ENCODE data around the gene SP2. TPM values are rescaled to one million over a fixed set of nuclear protein-coding genes. Genes with fewer than 3 reads are reported as not detected.

SP2 gene
- total RNA-seq, 2 experiments from 2014 or later: 5.8 to 22.1 TPM

DNA sequence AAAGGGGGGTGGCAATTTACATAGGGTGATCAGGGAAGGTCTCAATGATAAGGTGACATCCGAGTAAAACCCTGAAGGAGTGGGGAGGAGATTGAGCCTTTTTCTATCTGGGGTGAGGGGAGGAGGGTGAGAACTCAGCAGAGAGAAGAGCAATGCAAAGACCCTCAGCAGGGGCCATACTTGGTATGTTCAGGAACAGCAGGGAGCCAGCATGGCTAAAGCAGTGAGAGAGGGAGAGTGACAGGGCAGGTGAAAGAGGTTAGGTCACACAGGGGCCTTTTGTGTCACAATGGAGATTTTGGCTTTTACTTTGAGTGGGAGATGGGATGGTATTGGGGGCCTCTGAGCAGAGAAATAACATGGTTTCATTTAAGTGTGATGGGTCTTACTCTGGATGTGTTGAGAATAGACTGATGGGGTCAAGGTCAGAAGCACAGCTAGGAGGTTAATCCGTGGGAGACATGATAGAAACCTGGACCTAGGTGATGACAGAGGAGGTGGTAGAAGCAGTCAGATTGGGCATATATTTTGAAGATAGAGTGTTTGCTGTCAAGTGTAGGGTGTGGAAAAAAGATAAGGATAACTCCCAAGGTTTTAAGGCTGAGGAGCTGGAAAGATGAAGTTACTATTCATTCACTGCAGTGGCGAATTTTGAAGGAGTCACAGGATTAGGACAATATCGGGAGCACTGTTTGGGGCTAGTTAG, 6.2 kb downstream of the SP2 start:
- Histone ChIP-seq H3K9me3 (ENCODE audit: low read length) (no peaks in the 10 kb centered on the region), H3K27ac (ENCODE audit: low read depth, low read length, poor library complexity, severe bottlenecking) (no peak overlapping the region), H3K4me2 (ENCODE audit: low read length) (no peak overlapping the region), H2AFZ (ENCODE audit: low read length) (no peak overlapping the region), H3K4me3 (ENCODE audit: low read depth, low read length, poor library complexity, severe bottlenecking) (no peak overlapping the region), H3K4me1 (ENCODE audit: insufficient read depth, low read length, poor library complexity, severe bottlenecking) (peaks cover 9% of the 10 kb centered on the region), H4K20me1 (ENCODE audit: insufficient read depth, low read length) (no peaks in the 10 kb centered on the region), H3K79me2 (ENCODE audit: insufficient read depth, low read depth, low read length) (peaks cover 16% of the 10 kb centered on the region), H3K9me2 (ENCODE audit: insufficient read depth, low read length) (no peaks in the 10 kb centered on the region), H3K36me3 (ENCODE audit: insufficient read depth, low read length) (peaks cover 35% of the 10 kb centered on the region; the same call in 1 of the 2 replicates)
- TF ChIP-seq, protein P1, sequence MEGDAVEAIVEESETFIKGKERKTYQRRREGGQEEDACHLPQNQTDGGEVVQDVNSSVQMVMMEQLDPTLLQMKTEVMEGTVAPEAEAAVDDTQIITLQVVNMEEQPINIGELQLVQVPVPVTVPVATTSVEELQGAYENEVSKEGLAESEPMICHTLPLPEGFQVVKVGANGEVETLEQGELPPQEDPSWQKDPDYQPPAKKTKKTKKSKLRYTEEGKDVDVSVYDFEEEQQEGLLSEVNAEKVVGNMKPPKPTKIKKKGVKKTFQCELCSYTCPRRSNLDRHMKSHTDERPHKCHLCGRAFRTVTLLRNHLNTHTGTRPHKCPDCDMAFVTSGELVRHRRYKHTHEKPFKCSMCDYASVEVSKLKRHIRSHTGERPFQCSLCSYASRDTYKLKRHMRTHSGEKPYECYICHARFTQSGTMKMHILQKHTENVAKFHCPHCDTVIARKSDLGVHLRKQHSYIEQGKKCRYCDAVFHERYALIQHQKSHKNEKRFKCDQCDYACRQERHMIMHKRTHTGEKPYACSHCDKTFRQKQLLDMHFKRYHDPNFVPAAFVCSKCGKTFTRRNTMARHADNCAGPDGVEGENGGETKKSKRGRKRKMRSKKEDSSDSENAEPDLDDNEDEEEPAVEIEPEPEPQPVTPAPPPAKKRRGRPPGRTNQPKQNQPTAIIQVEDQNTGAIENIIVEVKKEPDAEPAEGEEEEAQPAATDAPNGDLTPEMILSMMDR (conservative IDR thresholded peaks at IDR 0.05; ENCODE audit: low read length): no peak
- TF ChIP-seq EZH2phosphoT487 (IDR thresholded peaks at IDR 0.05; ENCODE audit: borderline replicate concordance, low read depth, low read length): no peak
- CTCF ChIA-PET (ENCODE audit: unreplicated experiment): no interaction called here
- no peak for DNase-seq (ENCODE audit: low spot score)
- intact Hi-C loops (cut with micrococcal nuclease; ENCODE audit: unreplicated experiment): no loop called here
- POLR2A ChIA-PET: no interaction called here
- no TSS peak for BruUV-seq (replicated peaks)

DNA sequence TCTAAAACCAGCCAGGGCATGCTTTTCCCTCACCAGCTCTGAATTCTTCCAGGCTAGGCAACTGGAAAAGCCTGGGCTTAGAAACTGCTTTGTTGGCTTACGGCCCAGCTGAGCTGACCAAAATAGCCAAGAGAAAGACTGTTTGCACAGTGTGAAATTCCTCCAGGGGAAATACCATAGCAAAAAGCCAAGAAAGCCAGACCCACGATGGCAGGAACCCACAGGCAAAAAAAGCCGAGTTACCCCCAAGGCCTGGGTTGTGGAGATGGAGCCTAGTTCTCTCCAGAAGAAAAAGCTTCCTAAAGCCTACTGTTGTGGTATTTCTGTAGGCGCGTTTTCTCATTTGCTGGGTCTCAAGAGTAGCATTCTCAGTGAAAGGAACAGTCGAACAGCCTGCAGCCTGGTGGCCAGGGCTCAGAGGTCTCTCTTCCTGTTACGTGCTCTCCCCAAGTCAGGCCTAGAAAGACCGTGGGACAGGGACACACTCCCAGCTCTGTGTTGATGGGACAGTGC, 9.2 kb downstream of the SP2 start:
- Histone ChIP-seq H4K20me1 (ENCODE audit: insufficient read depth, low read length) (no peaks in the 10 kb centered on the region), H3K36me3 (ENCODE audit: insufficient read depth, low read length) (peaks cover 21% of the 10 kb centered on the region), H3K4me3 (ENCODE audit: low read depth, low read length, poor library complexity, severe bottlenecking) (no peak overlapping the region), H3K9me3 (ENCODE audit: low read length) (no peaks in the 10 kb centered on the region), H3K27ac (ENCODE audit: low read depth, low read length, poor library complexity, severe bottlenecking) (no peak overlapping the region), H2AFZ (ENCODE audit: low read length) (no peak overlapping the region), H3K4me1 (ENCODE audit: insufficient read depth, low read length, poor library complexity, severe bottlenecking) (no peaks in the 10 kb centered on the region), H3K9me2 (ENCODE audit: insufficient read depth, low read length) (no peaks in the 10 kb centered on the region), H3K79me2 (ENCODE audit: insufficient read depth, low read depth, low read length) (no peaks in the 10 kb centered on the region), H3K4me2 (ENCODE audit: low read length) (no peak overlapping the region)
- no TSS peak for BruUV-seq (replicated peaks)
- intact Hi-C loops (cut with micrococcal nuclease; ENCODE audit: unreplicated experiment): no loop called here
- ChIA-PET POLR2A (no interaction called here), CTCF (ENCODE audit: unreplicated experiment) (no interaction called here)
- TF ChIP-seq EZH2phosphoT487 (IDR thresholded peaks at IDR 0.05; ENCODE audit: borderline replicate concordance, low read depth, low read length): no peak
- TF ChIP-seq, protein P1 (conservative IDR thresholded peaks at IDR 0.05; ENCODE audit: low read length): no peak
- DNase-seq (ENCODE audit: low spot score): no peak

DNA sequence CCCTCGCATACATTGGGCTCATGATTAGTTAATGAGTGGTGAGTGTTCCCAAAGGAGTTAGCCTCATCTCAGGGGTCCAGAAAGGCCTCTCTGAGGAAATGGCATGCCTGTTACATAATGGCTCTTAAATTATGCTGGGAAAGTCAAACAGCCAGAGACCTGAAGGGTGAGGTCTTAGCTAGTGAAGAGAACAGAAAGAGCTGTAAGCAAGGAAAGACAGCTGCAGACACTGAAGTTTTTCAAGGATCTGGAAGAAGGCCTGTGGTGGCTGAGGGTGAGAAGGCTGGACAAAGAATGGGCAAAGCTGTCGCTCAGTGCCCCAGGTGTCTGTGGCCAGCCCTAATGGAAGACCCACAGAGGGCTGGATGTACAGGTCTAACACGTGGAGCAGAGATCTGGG, 10.4 kb downstream of the SP2 start:
- H3K9me3 ChIP-seq (ENCODE audit: low read length): no peaks in the 10 kb centered on the region
- TF ChIP-seq, protein P1 (conservative IDR thresholded peaks at IDR 0.05; ENCODE audit: low read length): no peak
- no peak for TF ChIP-seq EZH2phosphoT487 (IDR thresholded peaks at IDR 0.05; ENCODE audit: borderline replicate concordance, low read depth, low read length)
- intact Hi-C loops (cut with micrococcal nuclease; ENCODE audit: unreplicated experiment): no loop called here
- H3K27ac ChIP-seq (ENCODE audit: low read depth, low read length, poor library complexity, severe bottlenecking): no peak overlapping the region
- H2AFZ ChIP-seq (ENCODE audit: low read length): no peak overlapping the region
- no peaks in the 10 kb centered on the region for H4K20me1 ChIP-seq (ENCODE audit: insufficient read depth, low read length)
- DNase-seq (ENCODE audit: low spot score): no peak
- no peak overlapping the region for H3K4me3 ChIP-seq (ENCODE audit: low read depth, low read length, poor library complexity, severe bottlenecking)
- CTCF ChIA-PET (ENCODE audit: unreplicated experiment): no interaction called here
- BruUV-seq (replicated peaks): no TSS peak
- no peaks in the 10 kb centered on the region for H3K79me2 ChIP-seq (ENCODE audit: insufficient read depth, low read depth, low read length)
- H3K9me2 ChIP-seq (ENCODE audit: insufficient read depth, low read length): no peaks in the 10 kb centered on the region
- H3K36me3 ChIP-seq (ENCODE audit: insufficient read depth, low read length): peaks cover 20% of the 10 kb centered on the region
- no peaks in the 10 kb centered on the region for H3K4me1 ChIP-seq (ENCODE audit: insufficient read depth, low read length, poor library complexity, severe bottlenecking)
- POLR2A ChIA-PET: no interaction called here
- no peak overlapping the region for H3K4me2 ChIP-seq (ENCODE audit: low read length)
